GM12878 (cell line): Measurements from ENCODE around the gene ARIH2. TPM values are rescaled to one million over a fixed set of nuclear protein-coding genes. Genes with fewer than 3 reads are reported as not detected.

Source experiments
- ATAC-seq: fragments of 200-7000 bp; cut with Tn5 transposase; 3 replicates; pipeline ENCODE4 v1.9.1; 2020; ENCODE audit warnings: mild to moderate bottlenecking, moderate library complexity
- BruUV-seq: library from RNA; stranded (reverse); fragments of 400-500 nt; replicated peaks from 2 replicates; lab custom pipeline; 2021; lab: Mats Ljungman, UMichigan
- CTCF ChIA-PET: fragments of 300-600 bp; sonication (Branson Sonifier 250); formaldehyde crosslinking; extraction: SDS; loops from one replicate; lab custom pipeline; 2021; ENCODE audit warnings: inconsistent platforms; lab: Yijun Ruan, JAX
- POLR2A ChIA-PET: fragments of 350-600 bp; formaldehyde crosslinking; extraction: SDS; loops from one replicate; lab custom pipeline; 2021; ENCODE audit warnings: inconsistent platforms; lab: Charles Lee
- RAD21 ChIA-PET: fragments of 300-600 bp; sonication (Branson Sonifier 250); formaldehyde crosslinking; loops from one replicate; lab custom pipeline; 2023; ENCODE audit warnings: antibody characterized with exemption; ENCODE audit not compliant: unreplicated experiment; lab: Charles Lee
- SMC1A ChIA-PET: fragments of 300-600 bp; sonication (Branson Sonifier 250); formaldehyde crosslinking; loops from one replicate; lab custom pipeline; 2023; ENCODE audit not compliant: unreplicated experiment, uncharacterized antibody; lab: Charles Lee
- DNase-seq: peaks from one replicate; pipeline ENCODE4 v3.0.0-alpha.2; 2011; ENCODE audit warnings: low read depth, low spot score
- FAIRE-seq: peaks from 3 replicates; lab custom pipeline; 2011; peaks lifted over from hg19 to GRCh38; lab: Jason Lieb, UNC
- H2AFZ ChIP-seq: 2 replicates; pipeline ENCODE4 v1.6.0; 2011; ENCODE audit warnings: low read depth, low read length, control low read depth; ENCODE audit not compliant: control insufficient read depth
- H3K27ac ChIP-seq: 2 replicates; pipeline ENCODE4 v1.5.1; 2011; ENCODE audit warnings: control low read depth; ENCODE audit not compliant: control insufficient read depth, insufficient read depth
- H3K27me3 ChIP-seq, 2 experiments: replicated peaks in 1 of 2; 2 replicates each; pipeline versions ENCODE4 v1.6.0 to v1.6.1; 2011; ENCODE audit warnings: low read length in 1 of 2; ENCODE audit not compliant: control insufficient read depth in 2 of 2, insufficient read depth in 2 of 2
- H3K36me3 ChIP-seq, 2 experiments: 2 replicates each; pipeline ENCODE4 v1.5.1; 2011; ENCODE audit warnings: low read length in 1 of 2; ENCODE audit not compliant: control insufficient read depth in 2 of 2, insufficient read depth in 2 of 2
- H3K4me1 ChIP-seq: 2 replicates; pipeline ENCODE4 v1.6.1; 2011; ENCODE audit warnings: mild to moderate bottlenecking, low read length, moderate library complexity, mixed read lengths; ENCODE audit not compliant: control insufficient read depth, insufficient read depth
- H3K4me2 ChIP-seq: 2 replicates; pipeline ENCODE4 v1.6.0; 2011; ENCODE audit warnings: control low read depth; ENCODE audit not compliant: control insufficient read depth, insufficient read depth
- H3K4me3 ChIP-seq: fragments of 200-600 bp; sonication (generic); 2 replicates; pipeline ENCODE4 v1.5.1; 2016
- H3K79me2 ChIP-seq: 2 replicates; pipeline ENCODE4 v1.6.0; 2011; ENCODE audit warnings: low read length; ENCODE audit not compliant: control insufficient read depth, insufficient read depth
- H3K9ac ChIP-seq: 2 replicates; pipeline ENCODE4 v1.8.0; 2011; ENCODE audit warnings: low read length, control low read depth, mixed read lengths; ENCODE audit not compliant: control insufficient read depth, insufficient read depth
- H3K9me3 ChIP-seq: replicated peaks from 3 replicates; pipeline ENCODE4 v1.5.1; 2011; ENCODE audit warnings: mild to moderate bottlenecking, low read length; ENCODE audit not compliant: control insufficient read depth, insufficient read depth
- H4K20me1 ChIP-seq: 2 replicates; pipeline ENCODE4 v1.6.0; 2011; ENCODE audit not compliant: control insufficient read depth, insufficient read depth
- ELK1 ChIP-seq: IDR thresholded peaks from 2 replicates; pipeline ENCODE4 v1.6.1; 2012; ENCODE audit warnings: low read depth, low read length, improper control_type of control experiment
- HDGF ChIP-seq: fragments of 450-650 bp; IDR thresholded peaks from 2 replicates; pipeline ENCODE4 v1.6.1; 2016; ENCODE audit warnings: antibody characterized with exemption
- IKZF1 ChIP-seq: fragments of 450-650 bp; conservative IDR thresholded peaks from 2 replicates; pipeline ENCODE4 v1.6.1; 2017; ENCODE audit warnings: antibody characterized with exemption, mild to moderate bottlenecking
- IKZF2 ChIP-seq, 2 experiments: fragments of 450-650 bp; IDR thresholded peaks; 2 replicates each; pipeline ENCODE4 v1.6.1; 2017; ENCODE audit warnings: mild to moderate bottlenecking in 2 of 2, moderate library complexity in 2 of 2
- RAD21 ChIP-seq: IDR thresholded peaks from 2 replicates; pipeline ENCODE4 v1.6.1; 2011; ENCODE audit warnings: mild to moderate bottlenecking, low read depth, low read length, moderate library complexity; ENCODE audit not compliant: insufficient read depth
- SMC3 ChIP-seq: IDR thresholded peaks from 2 replicates; pipeline ENCODE4 v1.6.1; 2011; ENCODE audit warnings: low read length, improper control_type of control experiment, borderline replicate concordance
- SREBF1 ChIP-seq: IDR thresholded peaks from 2 replicates; pipeline ENCODE4 v1.6.1; 2012; ENCODE audit warnings: mild to moderate bottlenecking, low read length
- SUPT20H ChIP-seq: IDR thresholded peaks from 2 replicates; pipeline ENCODE4 v1.6.1; 2011; ENCODE audit warnings: low read depth, mild to moderate bottlenecking, low read length, moderate library complexity, borderline replicate concordance; ENCODE audit not compliant: control insufficient read depth
- WGBS: methylation state at CpG from one replicate; pipeline ENCODE4 v1.1.6; 2016; ENCODE audit warnings: low lambda C conversion rate; ENCODE audit not compliant: insufficient replicate concordance, insufficient coverage; ENCODE audit errors: missing lambda C conversion rate; 5-methylcytosine and 5-hydroxymethylcytosine counted together
- in situ Hi-C: fragments of 300-500 bp; cut with MboI; formaldehyde crosslinking; loops from 9 replicates; pipeline ENCODE4 v1.14.3; 2018; ENCODE audit warnings: mixed read lengths
- intact Hi-C: fragments of 100-400 bp; cut with micrococcal nuclease; formaldehyde crosslinking; loops from one replicate; pipeline ENCODE4 v1.14.2; 2022; ENCODE audit not compliant: unreplicated experiment
- polyA plus RNA-seq, 11 experiments: library from polyadenylated mRNA; depleted of rRNA in 4 of 11; unstranded in 6 of 11; stranded (reverse) in 5 of 11; fragments of >200 nt; fragmentation: Nextera tagmentation in 4 of 11; fragmentation: Illumina TruSeq in 1 of 11; extraction: Ambion mirVana in 4 of 11; extraction: Trizol in 1 of 11; gene quantifications; 1 replicate in 1 of 11; 2 replicates in 10 of 11; pipeline versions ENCODE4 v1.2.1 to v1.2.3, GENCODE V29; 2011 to 2016; ENCODE audit warnings: inconsistent platforms in 2 of 11, missing spikeins in 2 of 11, low read depth in 1 of 11
- total RNA-seq, 4 experiments: library from RNA; depleted of rRNA in 3 of 4; stranded (reverse); fragments of >200 nt in 3 of 4; fragmentation: Illumina TruSeq in 1 of 4; extraction: Trizol in 1 of 4; gene quantifications; 2 replicates each; pipeline versions ENCODE4 v1.2.1 to v1.2.3, GENCODE V29; 2013 to 2021
- TF ChIP-seq, protein P1 (sequence below), 3 experiments: IDR thresholded peaks in 2 of 3; conservative IDR thresholded peaks in 1 of 3; 2 replicates each; pipeline ENCODE4 v1.5.1; 2011; ENCODE audit warnings: low read depth in 3 of 3, low read length in 3 of 3, mild to moderate bottlenecking in 3 of 3, control low read depth in 2 of 3, moderate library complexity in 2 of 3, inconsistent platforms in 1 of 3, mixed read lengths in 1 of 3; ENCODE audit not compliant: control insufficient read depth in 2 of 3, insufficient read depth in 1 of 3; ENCODE audit errors: extremely low read depth in 1 of 3

Gene ARIH2
- total and polyA plus RNA-seq, 10 of the 15 experiments (the other 5 are each of a cell fraction or from before 2014, with no cell fraction given), result 18.7 to 74.7 (median 63.7) TPM

- TF ChIP-seq SREBF1 (no peak), SUPT20H (no peak)
Measured at GRCh38 chr3:48951764-48952163, 33.1 kb downstream of the ARIH2 start (continued).

- CTCF ChIA-PET, result interaction anchor here (0.8 to 4.6 kb wide), 21 partner anchors 8 to 552 kb away, joined by 3 to 36 read pairs (median 4); partner anchors contain the start of genes NCKIPSD and SLC25A20
- ATAC-seq, result peak; percentile 70
- peaks cover 5% of the 10 kb centered on the region for H3K79me2 ChIP-seq
- TF ChIP-seq HDGF (peak; percentile 41; the same call in 1 of the 2 replicates), ELK1 (no peak), RAD21 (peak; percentile 73), IKZF2 (IDR thresholded peaks at IDR 0.05) (0 out of 4 replicates have a peak, but pooled peaks of 1 of the 2 experiments have one; percentile 28), IKZF1 (no peak), SMC3 (peak; percentile 57; the same call in 1 of the 2 replicates)
- TF ChIP-seq, protein P1, sequence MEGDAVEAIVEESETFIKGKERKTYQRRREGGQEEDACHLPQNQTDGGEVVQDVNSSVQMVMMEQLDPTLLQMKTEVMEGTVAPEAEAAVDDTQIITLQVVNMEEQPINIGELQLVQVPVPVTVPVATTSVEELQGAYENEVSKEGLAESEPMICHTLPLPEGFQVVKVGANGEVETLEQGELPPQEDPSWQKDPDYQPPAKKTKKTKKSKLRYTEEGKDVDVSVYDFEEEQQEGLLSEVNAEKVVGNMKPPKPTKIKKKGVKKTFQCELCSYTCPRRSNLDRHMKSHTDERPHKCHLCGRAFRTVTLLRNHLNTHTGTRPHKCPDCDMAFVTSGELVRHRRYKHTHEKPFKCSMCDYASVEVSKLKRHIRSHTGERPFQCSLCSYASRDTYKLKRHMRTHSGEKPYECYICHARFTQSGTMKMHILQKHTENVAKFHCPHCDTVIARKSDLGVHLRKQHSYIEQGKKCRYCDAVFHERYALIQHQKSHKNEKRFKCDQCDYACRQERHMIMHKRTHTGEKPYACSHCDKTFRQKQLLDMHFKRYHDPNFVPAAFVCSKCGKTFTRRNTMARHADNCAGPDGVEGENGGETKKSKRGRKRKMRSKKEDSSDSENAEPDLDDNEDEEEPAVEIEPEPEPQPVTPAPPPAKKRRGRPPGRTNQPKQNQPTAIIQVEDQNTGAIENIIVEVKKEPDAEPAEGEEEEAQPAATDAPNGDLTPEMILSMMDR (IDR thresholded peaks at IDR 0.05 in 2 of 3, conservative IDR thresholded peaks at IDR 0.05 in 1 of 3; ENCODE audit: control insufficient read depth in 2 of 3, extremely low read depth in 1 of 3, insufficient read depth in 1 of 3, low read depth in 3 of 3, low read length in 3 of 3), result peak; percentile 66 to 71 (median 66)
- TF ChIP-seq, all 136 proteins: peak for 5
- Histone ChIP-seq H3K9ac (no peak overlapping the region), H3K4me1 (no peaks in the 10 kb centered on the region), H2AFZ (peak overlapping the region; percentile 29; the same call in 1 of the 2 replicates), H3K27ac (no peak overlapping the region), H3K9me3 (no peaks in the 10 kb centered on the region), H3K27me3 (no peaks in the 10 kb centered on the region), H3K4me2 (no peak overlapping the region), H3K36me3 (peaks cover 0 to 5% of the 10 kb centered on the region in 2 experiments; a peak in 1 of 4 replicates), H3K4me3 (no peak overlapping the region), H4K20me1 (no peaks in the 10 kb centered on the region)
- intact Hi-C loops, result loop anchor here (1.0 kb wide), 1 partner anchor 215 kb away; no protein-coding TSS in a partner anchor
- RAD21 ChIA-PET, result interaction anchor here (0.6 to 3.2 kb wide), 11 partner anchors 12 to 552 kb away, joined by 3 to 18 read pairs (median 4); partner anchors contain the start of gene SLC25A20
- DNase-seq, result no peak
- in situ Hi-C loops, result no loop called here
- no peak for FAIRE-seq
- POLR2A ChIA-PET, result interaction anchor here (0.7 to 0.9 kb wide), 2 partner anchors 128 to 236 kb away, joined by 3 read pairs; partner anchors contain the start of gene IP6K2
- SMC1A ChIA-PET, result interaction anchor here (0.7 to 2.1 kb wide), 14 partner anchors 15 to 236 kb away, joined by 3 to 11 read pairs (median 4); partner anchors contain the start of genes ARIH2 and IP6K2
- BruUV-seq, result TSS peak; percentile 42
- 90% methylated on average over 8 of the region's 8 CpGs for WGBS
Measured at GRCh38 chr3:48952510-48953118, 34.0 kb downstream of the ARIH2 start.
